ENCODE results near the gene WDR72.
"Not testable (repeated sequence)": the region's sequence is repeated elsewhere in the genome, so short reads cannot be mapped to it uniquely, and the experiment has no call there.

Gene WDR72

GRCh38 chr15:53588773-53589172 is 170.7 kb downstream of the WDR72 start:
- DNase-seq, result no peak

GRCh38 chr15:53586799-53587198 is 172.7 kb downstream of the WDR72 start:
- no peak for DNase-seq

- no peak for DNase-seq
These were observed 177.9 kb downstream of the WDR72 start for GRCh38 chr15:53581513-53581912.

- DNase-seq, result no peak
These were observed 179.1 kb downstream of the WDR72 start for GRCh38 chr15:53580366-53580765.

DNA sequence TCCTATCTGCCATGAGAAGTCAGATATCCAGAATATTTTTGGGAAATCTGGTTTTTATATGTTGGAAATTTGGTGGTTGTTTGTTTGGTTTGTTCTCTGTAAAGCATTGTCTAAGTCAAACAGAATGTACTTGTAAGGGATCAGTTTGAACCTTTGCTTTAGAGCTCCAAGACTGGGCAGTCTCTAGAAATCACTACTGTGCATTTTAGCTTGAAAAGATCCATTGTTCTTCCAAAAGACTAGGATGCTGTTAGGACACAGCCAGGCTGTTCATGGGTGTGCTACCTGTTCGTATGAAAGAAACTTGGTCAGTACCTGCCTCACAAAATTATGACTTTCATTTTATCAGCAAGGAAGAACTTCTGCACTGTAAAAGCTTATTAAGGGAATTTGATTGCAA is 182.6 kb downstream of the WDR72 start:
- DNase-seq, result no peak

DNA sequence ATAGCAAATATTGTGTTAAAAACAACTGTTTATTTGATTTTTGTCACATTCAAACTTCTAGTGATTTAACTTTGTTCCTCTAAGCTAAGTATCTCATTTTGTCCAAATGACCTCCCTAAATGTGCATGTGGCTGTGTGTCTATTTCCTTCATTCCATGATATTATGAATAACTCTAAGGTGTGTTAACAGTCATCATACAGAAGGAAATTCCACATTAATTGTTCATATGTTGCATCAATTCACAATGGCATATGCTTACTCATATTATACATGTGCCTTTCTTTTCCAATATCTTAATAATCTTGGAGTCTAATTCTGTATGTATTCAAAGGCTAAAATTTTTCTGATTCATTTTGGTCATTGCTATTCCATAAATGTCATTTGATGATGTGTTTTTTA is 186.4 kb downstream of the WDR72 start:
- no peak for DNase-seq

DNA sequence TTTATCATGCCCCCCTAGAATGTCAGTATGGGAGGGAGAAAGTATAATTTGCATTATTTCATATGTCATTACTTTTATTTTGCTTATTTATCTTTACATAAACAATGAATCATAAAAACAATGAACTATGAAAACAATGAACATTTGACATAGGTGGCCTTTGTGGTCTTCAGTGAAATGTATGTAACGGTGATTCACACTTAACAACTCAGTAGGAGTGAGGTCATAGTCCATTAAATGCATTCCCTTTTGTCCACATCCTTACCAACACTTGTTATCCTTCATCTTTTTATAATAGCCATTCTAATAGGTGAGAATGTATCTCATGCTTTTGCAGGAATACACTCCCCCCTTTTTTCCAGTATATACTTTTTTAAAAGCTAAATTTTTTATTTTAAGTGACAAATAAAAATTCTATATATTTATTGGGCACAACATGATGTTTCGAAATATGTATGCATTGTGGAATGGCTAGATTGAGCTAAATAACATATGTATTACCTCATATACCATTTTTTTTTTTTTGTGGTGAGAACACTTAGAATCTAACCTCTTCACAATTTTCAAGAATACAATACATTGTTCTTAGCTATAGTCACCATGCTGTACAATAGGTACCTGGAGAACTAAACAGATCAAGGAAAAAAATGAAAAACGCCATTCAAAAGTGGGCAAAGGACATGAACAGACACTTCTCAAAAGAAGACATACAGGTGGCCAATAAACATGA is 189.5 kb downstream of the WDR72 start:
- DNase-seq, result no peak

DNA sequence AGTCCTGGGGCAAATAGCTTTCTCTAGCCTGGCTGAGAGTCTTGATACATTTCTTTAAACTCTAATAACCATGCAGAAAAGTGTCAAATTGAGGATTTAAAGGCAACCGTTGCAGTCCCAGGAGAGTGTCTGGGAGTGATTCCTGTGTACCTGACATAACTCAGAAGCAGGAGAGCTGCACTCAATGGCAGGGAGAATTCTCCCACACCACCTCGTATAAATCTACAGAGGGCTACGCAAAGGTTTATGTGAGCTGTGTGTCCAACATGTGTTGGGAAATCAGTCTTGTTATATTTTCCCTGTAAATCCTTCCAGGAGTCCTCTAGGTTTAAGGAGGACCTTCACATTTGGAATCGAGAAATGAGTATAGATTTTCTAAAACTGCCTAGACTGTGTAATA is 192.6 kb downstream of the WDR72 start:
- no peak for DNase-seq

DNA sequence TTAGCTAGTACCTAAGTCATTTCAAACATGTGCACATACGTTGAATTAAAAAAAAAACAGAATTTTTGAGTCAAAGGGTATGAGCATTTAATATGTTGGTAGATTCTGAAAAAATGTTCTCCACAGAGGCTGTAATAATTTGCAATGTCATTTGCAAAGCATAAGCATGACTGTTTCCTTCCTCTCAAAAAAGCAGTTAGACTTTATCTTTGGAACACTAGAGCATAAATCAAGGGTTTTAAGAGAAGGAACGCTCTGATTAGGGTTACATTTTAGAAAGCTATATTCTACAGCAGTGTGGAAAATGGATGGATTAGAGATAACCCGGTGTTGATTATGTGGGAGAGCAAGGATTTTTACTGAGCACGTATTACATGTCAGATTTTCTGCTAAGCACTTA is 193.7 kb downstream of the WDR72 start:
- DNase-seq, result no peak

GRCh38 chr15:53564647-53565046 is 194.8 kb downstream of the WDR72 start:
- DNase-seq, result no peak

DNA sequence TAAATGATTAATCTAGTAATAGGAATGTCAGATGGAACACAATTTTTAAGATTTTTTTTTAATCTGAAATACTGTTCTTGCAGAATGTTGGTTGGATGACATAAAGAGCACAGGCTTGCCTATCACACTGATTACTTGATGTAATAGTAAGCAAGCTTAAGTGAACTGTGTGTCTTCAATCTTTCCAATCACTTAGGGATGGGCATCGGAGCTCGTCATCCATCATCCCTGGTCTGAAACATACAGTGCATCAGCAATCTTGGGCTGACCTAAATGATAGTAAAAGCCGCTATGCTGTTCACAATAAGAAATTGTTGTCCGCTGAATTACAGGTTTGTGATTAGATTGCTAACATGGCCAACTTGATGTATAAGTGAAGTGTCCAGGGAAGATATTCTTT is 195.8 kb downstream of the WDR72 start:
- no peak for DNase-seq

DNA sequence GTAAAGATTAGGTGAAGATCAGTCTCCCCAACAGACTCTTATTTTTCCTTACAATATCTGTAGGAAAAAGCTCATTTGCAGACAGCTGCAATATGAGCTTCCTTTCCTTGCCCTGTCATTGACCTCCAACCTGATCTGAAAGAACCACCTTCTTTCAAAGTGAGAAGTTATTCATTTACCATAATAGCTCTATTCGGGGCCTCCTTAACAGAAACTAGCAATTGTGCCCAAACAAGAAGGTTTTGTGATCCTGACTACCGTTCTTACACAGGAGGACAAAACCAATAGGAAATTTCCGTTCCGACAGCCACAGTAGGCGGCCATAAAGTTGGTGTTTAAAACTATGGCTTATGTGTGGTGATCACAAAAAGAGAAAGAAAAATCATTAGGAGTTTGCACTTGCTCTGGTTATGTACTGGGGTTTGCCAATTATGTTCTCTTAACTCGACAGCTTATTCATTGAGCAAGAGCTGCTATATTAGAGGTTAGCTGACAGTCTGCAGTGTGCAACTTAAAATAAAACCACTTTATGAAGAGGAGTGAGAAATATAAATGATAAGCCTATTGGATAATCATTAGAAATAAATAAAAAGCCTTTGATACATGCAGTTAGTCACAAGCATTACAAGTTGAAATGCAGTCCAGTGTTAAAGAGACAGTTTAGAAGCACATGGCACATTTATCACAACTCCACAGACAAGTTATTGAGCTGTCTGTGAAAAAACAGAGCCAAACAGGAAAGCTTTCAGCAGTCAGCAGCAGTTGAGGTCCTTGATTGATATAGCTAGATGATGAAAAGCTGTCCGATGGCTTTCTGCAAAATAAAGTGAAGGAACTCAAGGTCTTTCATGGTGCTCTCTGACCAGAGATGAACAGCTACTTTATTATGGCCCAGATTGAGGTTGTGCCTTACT is 199.8 kb downstream of the WDR72 start:
- no peak for DNase-seq

DNA sequence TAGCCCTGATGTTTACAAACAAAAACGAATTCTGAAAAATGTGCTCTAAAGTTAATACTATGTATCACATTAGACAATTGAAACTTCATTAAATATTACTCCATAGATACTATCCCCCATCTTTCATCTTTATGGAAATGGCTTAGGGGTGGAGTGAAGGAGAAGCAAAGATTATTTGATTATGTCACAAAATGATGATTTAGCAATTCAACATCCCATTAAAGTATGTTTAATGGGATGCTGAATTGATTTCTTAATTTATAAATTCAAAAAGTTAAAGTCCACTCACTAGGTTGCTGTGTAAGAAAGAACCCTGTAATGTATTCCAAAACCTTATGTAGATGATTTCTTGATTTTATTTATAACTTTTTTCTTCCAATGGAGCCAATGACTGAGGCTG is 201.1 kb downstream of the WDR72 start:
- DNase-seq, result no peak

DNA sequence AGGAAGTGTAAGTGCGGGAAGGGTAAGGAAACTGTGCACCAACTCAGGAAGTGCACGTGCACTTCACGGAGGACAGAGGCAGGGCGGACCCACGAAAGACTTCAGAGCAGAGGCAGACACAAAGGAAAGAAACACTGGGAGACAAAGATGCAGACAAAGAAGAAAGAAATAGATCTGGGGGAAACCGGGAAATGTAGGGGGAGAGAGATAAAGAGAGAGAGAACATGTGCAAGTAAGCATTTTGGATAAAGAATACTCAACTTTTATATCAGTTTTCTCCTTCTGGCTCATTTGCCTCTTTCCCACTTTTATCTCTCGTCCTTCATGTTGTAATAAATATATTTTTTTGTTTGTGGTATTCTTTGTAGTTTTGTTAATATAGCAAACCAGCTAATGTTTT is 204.2 kb downstream of the WDR72 start:
- DNase-seq, result no peak

GRCh38 chr15:53549697-53550305 is 209.7 kb downstream of the WDR72 start:
- no peak for DNase-seq

DNA sequence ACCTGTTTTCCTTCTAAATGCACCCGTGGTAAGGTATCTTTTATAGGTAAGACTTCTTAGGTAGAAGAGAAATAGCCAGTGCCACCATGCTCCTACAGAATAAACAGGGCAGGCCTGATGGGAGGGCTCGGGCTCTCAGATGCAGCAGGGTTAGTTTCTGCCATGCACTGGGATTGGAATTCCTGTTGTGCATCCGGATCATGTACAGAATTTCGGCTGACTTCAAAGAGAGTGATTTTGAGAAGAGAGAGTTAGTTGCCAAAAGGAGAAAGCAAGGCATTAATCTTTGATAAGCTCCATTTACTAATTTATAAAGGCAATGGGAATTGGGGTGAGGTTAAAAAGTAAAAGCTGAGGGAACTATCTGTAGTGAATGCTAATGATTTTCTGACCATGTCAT is 211.2 kb downstream of the WDR72 start:
- DNase-seq, result no peak

DNA sequence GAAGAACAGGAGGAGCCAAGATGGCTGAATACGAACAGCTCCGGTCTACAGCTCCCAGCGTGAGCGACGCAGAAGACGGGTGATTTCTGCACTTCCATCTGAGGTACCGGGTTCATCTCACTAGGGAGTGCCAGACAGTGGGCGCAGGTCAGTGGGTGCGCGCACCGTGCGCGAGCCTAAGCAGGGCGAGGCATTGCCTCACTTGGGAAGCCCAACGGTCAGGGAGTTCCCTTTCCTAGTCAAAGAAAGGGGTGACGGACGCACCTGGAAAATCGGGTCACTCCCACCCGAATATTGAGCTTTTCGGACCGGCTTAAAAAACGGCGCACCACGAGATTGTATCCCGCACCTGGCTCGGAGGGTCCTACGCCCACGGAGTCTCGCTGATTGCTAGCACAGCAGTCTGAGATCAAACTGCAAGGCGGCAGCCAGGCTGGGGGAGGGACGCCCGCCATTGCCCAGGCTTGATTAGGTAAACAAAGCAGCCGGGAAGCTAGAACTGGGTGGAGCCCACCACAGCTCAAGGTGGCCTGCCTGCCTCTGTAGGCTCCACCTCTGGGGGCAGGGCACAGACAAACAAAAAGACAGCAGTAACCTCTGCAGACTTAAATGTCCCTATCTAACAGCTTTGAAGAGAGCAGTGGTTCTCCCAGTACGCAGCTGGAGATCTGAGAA is 218.7 kb downstream of the WDR72 start:
- DNase-seq, result not testable (repeated sequence)

DNA sequence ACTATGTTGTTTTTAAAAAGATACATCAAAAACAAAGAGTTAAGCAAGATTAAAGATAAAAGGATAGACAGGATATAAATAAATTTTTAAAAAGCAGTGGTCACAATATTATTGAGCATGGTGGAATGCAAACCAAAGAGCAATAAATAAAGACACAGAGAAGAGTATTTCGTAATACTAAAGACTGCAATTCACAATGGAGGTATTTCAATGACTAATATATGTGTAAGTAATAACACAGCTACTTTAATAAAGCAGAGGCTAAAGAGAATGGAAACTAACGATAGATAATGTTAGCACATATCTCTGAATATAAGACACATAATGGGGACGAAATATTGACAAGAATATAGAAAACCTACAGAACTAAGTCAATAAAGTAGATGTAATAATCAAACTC is 219.6 kb downstream of the WDR72 start:
- DNase-seq, result no peak

DNA sequence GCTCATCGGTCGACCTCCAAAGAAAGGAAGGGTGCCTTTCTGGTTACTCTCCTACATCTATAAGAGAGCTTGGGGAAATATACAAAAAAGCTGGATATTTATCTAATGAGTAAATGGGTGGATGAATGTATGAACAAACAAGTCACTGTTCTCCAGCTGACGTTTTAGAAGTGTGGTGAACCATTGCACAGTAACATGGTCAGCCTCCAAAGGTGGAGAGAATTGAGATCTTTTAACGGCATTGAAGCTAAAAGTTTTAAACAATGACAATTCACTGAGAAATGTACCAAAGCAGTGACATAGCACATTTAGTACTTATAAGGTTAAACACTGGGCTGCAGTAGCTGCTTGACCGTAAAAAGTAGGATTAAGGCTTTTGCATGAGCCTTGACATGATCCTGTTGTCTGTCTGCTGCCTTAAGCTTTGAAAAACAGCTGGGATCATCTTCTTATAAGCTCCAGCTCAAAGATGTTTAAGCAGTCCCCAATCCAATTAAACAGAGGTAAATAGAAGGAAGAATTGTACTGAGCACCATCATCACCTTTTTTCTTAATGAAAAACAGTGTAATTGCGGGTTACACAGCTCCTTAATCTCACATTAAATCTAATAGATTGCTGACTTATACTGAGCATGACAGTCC is 222.9 kb downstream of the WDR72 start:
- DNase-seq, result no peak

GRCh38 chr15:53535886-53536285 is 223.6 kb downstream of the WDR72 start:
- DNase-seq, result no peak

GRCh38 chr15:53534105-53534839 is 225.2 kb downstream of the WDR72 start:
- DNase-seq, result no peak

- DNase-seq, result no peak
These were observed 228.7 kb downstream of the WDR72 start for GRCh38 chr15:53530761-53531160.
